HG02763 (cell line): Measurements from ENCODE around the gene BSCL2.
"Not testable (repeated sequence)": the region's sequence is repeated elsewhere in the genome, so short reads cannot be mapped to it uniquely, and the experiment has no call there.

Experiments
- ATAC-seq: cut with Tn5 transposase; IDR thresholded peaks from one replicate; pipeline ENCODE4 v1.9.1; 2021; ENCODE audit warnings: mild to moderate bottlenecking, moderate library complexity; ENCODE audit not compliant: unreplicated experiment

Gene BSCL2

DNA sequence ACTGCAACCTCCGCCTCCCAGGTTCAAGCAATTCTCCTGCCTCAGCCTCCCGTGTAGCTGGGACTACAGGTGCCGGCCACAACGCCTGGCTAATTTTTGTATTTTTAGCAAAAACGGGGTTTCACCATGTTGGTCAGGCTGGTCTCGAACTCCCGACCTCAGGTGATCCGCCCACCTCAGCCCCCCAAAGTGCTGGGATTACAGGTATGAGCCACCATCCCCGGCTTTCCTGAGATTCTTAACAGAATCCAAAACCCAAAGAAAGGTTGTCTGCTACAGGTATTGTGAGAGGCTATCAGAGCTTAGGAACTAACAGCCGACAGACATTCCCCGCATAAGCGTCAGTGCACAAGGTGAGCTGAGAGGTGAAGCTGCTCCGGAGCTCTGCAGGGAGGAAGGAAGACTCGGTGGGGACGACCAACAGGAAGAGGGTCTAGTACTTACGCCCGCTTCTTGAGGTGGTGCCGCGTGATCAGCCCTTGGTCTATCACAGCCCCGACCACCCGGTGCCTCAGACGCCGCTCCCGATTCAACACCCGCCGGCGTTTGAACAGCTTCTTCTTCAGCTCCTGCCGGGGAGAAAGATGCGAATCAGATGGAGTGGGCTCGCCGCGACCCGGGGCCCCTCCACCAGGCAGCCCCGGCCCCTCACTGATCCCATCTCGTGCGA lies 42.7 kb downstream of the BSCL2 start:
- ATAC-seq = peak; percentile 19

DNA sequence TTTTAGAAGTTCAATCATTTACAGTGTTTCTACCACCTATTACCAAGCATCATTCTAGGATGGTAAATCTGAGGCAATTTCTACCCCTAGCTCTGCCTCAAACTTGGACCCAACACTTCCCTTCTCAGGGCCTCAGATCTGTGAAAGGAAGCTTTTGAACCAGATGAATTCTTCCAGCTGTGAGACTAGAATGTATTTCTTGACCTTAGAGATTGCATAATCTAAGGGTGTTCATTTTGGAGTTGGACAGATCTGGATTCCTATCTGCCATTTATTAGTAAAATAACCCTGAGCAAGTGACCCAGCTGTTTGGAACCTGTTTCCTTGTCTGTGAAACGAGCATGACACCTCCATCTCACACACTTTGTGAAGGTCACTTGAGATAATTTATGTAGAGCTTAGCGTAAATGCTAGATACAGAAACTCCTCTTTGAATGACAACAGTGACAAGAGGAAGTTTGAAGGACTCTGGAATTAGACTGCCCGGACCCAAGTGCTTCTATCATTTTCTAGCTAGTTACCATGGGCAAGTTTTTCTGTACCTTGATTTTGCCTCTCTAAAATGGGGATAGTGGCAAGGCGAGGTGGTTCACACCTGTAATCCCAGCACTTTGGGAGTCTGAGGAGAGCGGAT lies 50.3 kb downstream of the BSCL2 start:
- ATAC-seq = no peak

DNA sequence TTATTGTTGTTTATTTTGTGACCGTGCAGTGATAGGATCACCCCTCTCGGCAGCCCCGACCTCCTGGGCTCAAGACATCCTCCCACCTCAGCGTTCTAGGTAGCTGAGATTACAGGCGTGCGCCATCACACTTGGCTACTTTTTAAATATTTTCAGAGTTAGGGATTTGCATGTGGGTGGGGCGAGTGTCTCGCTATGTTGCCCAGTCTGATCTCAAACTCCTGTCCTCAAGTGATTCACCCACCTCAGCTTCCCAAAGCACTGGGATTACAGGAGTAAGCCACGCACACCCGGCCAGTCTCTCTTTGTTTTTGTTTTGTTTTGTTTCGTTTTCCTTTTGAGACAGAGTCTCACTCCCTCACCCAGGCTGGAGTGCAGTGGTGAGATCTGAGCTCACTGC lies 52.9 kb downstream of the BSCL2 start:
- no peak for ATAC-seq

DNA sequence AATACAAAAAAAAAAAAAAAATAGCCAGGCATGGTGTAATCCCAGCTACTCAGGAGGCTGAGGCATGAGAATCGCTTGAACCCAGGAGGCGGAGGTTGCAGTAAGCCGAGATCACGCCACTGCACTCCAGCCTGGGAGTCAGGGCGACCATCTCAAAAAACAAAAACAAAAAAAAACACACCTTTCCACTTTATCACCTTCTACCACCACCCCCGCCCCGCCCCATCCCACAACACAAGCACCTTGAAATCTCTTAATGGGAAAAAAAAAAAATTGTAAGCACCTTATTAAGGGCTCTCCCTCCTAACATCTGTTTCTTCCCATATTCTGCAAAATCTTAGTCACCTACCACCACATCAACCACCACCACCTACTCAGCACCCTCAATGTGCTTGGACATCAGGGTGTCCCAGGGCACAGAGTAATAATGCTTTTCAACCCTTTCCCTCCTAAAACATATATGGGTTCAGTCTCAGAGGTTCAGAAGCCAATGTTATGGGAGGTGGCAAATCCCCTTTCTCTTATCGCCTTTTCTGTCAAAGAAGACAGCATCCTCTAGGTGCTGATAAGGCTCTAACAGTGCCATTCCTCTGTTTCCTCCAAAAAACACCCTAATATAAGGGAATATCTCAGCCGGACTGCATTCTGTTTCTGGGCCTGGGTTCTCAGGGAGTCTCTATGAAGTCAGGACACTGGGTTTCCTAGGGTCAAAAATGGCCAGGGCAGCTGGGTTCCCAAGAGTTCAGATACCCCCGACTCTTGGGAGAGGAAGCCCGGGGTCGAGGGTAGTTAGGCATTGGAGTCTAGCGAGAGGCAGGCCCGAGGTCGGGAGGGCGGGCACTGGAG lies 54.8 kb downstream of the BSCL2 start:
- no peak for ATAC-seq

DNA sequence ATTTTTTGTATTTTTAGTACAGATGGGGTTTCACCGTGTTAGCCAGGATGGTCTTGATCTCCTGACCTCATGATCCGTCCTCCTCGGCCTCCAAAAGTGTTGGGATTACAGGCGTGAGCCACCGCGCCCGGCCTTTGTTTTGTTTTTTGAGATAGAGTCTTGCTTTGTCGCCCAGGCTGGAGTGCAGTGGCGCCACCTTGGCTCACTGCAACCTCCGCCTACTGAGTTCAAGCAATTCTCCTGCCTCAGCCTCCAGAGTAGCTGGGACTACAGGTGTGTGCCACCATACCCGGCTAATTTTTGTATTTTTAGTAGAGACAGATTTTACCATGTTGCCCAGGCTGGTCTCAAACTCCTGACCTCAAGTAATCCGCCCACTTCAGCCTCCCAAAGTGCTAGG lies 56.9 kb downstream of the BSCL2 start:
- not testable (repeated sequence) for ATAC-seq

DNA sequence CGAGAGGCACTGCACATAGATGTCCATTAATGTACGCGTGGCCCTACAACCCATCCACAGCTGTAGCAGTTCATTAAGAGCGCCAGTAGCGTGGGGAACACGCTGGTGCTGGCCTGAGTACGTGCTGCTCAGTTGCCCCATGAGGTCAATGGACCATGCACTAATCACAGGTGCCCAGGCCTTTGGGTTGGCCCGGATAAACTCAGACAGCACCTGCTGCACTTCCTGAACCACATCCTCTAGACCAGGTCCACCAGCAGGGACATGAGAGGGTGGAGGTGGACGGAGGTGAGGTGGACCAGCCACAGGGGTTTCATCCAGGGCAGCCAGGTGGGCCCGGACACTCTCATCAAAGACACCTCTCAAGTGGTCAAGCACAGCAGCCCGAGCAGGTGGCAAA lies 57.7 kb downstream of the BSCL2 start:
- ATAC-seq = no peak

DNA sequence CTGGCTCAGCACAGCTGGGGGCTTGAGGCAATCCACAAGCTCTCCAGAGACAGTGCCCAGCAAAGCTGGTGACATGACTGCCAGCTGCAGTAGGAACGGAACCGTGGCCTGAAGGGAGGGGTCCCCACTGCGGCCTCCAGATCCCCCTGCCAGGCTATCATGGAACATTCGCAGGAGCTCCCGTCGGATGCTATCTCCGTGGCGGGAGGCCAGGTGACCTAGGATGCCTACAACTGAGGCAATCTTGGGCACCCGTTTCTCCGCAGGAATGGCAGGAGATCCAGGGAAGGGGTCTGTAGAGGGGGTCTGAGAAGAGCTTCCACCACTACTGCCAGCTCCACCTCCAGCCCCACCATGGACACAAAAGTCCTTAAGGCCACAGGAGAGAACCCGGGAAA lies 58.3 kb downstream of the BSCL2 start:
- ATAC-seq = no peak

DNA sequence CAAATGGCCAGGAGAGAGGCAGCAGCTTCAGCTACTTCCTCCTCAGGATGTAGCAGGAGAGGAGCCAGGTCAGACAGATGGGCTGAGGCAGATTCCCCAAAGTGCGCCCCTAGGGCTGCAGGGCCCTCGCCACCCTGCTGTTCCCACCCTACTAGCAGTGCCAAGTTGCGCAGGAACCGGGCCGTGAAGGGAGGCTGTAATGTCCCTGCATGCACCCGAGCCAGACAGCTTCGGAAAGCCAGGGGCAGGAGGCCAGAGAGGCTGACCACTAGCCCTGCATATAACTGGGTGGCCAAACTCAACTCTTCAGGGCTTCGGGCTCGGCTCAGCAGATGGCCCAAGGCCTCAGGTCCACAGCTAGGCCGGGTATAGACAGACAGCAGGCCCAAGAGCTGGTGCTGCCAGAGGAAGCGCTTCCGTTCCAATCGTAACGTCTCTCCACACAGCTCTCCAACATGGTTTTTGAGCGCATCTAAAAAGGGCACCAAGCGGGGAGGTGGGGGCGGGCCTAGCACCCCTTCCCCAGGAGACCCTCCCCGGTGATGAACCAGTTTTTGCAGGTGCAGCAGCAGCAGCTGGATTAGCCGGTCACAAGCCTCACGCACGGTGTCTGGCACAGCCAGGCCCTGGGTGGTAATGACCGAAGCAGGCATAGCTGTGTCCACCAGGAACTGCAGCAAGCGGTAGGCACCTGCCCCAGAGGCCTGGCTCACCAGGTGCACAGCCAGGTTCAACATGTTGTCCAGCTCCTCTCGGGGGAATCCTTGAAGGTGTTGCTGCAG lies 58.8 kb downstream of the BSCL2 start:
- no peak for ATAC-seq

DNA sequence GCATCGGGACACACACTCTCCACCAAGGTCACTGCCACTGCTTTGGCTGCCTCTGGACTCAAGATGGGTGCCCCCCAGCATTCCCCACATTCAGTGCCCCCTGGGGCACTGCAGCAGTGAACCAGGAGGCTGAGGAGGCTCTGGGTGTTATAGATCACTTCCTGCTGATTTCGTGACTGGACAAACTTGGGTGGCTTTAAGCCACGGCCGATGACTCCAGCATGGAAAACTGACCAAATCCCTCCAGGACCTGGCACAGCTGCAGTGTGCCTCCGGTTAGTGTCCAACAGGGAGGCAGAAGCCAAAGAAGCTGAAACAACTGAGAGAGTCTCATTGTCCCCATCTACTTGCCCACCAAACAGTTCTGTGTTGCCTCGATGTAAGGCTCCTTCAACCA lies 59.6 kb downstream of the BSCL2 start:
- no peak for ATAC-seq

DNA sequence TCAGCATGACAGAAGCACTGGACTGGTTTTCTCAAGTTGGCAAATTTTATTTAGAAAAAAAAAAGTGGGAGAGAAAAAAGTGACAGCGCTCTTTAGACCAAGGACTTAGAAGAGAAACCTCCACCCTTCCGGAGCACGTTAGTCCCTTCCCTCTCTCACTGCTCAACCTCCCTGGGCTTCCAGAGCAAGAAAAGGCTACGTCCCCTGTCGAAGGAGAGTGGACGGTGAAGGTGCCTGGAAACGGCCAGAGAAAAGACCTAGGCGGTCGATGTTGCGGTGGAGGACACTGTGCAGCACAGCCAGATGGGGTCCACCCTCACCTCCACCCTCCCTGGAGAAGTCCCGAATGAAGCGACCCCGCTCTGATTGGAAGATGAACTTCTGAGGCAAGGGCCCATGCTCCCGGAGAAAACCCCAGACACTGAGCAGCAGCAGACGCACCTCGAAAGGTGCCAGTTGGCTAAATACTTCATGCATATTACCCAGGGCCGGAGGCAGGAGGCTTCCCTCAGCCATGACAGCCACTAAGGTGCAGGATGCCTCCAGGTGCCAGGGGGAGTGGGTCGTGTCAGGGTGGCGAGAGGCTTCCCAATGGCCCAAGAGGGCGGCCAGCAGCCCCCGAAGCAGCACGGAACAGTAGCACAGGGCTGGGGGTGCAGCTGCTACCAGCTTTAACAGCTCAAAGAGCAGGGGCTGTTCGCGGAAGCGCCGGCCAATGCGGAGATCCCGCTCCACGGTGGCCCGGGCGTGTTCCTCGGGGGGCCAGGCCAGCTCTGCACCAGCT lies 60.2 kb downstream of the BSCL2 start:
- ATAC-seq = no peak

DNA sequence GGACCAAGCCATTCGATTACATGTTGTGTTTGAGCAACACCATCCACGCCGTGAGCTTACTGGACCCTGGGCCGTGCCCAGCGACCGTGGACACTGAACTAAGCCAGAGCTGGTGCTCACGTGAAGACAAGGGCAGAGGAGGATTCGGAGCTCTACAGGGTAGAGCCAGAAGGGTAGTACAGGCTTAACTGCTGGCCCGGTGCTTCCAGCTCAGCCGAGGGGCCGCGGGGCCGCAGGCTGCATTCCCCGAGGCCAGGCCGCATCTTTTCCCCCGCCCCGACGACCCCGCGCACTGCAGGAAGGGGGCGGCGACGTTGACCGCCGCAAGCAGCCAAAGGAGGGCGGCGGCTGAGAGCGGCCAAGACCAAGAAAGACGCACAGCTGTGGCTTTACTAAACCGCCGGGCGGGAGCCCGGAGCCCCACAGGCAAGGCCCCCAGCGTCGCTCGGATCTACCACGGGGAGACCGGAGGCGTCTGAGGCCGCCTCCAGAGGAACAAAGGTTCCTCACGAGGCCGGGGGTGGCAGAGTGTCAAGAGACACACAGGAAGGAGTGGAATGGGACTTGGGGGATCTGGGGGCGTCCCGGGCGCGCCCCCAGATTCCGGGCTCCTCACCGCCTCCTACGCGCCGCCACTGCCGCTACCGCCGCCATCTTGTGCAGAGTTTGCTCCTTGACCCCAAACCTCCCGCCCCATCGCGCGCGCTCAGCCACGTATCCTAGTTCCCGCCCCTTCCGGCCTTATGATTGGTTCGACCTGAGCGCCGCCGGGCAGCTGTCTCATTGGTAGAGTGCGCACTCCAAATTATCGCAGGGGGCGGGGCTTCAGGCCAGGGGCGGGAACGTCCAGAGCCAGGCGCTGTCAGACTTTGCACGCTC lies 61.0 kb downstream of the BSCL2 start, which contains the start of gene GANAB:
TSS of gene GANAB (minus strand) at position 668 of the 879 bp plus-strand sequence. CDS start at position 654, 14 bp downstream.
- ATAC-seq = peak; percentile 95

DNA sequence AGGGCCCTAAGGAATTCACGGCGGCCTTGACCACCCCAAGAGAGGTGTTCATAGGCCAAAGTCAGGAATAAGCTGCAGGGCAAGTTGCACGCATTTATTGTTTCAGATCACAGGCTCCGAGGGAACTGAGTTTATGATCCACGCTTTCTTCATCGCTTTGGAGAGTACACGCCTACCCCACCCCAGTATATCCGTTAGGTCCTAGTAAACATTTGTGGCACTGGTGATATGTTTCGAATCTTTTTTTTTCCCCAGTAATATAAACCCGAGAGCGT lies 61.6 kb downstream of the BSCL2 start:
- ATAC-seq = no peak

DNA sequence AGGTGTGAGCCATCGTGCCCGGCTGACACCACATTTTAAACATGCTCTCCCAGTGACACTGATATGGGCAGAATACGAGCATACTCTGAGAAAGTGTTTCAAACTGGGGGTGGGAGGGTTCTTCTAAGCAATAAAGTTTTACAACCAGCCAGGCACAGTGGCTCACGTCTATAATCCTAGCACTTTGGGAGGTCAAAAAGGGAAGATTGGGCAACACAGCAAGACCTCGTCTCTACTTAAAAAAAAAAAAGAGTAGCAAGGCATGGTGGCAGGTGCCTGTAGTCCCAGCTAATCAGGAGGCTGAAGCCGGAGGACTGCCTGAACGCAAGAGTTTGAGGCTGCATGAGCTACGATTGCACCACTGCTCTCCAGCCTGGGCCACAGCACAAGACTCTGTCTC lies 63.0 kb downstream of the BSCL2 start:
- ATAC-seq = no peak
